Tibial artery (tissue), 4 donors: ENCODE data around the gene FBXO15.

Experiments
- DNase-seq, 2 donors: peaks; one replicate each; pipeline ENCODE4 v3.0.0-alpha.2; 2019
- H3K27ac ChIP-seq, 2 donors: fragments of 200-600 bp; sonication (generic) in 1 of 2; 1 replicate in 1 of 2; 2 replicates in 1 of 2; pipeline ENCODE4 v1.5.1; 2018 to 2019; ENCODE audit warnings: mild to moderate bottlenecking in 1 of 2
- H3K27me3 ChIP-seq, 2 donors: fragments of 200-600 bp; sonication (generic) in 1 of 2; one replicate each; pipeline versions ENCODE4 v1.5.1 to v1.6.0; 2016 to 2019
- H3K36me3 ChIP-seq, 3 donors: fragments of 200-600 bp; sonication (generic) in 2 of 3; one replicate each; pipeline ENCODE4 v1.5.1; 2016 to 2019; ENCODE audit warnings: mild to moderate bottlenecking in 2 of 3
- H3K4me1 ChIP-seq, 4 donors: fragments of 200-600 bp; sonication (generic) in 2 of 4; 1 replicate in 3 of 4; 2 replicates in 1 of 4; pipeline ENCODE4 v1.5.1; 2016 to 2019
- H3K4me3 ChIP-seq, 2 donors: fragments of 200-600 bp; sonication (generic) in 1 of 2; 1 replicate in 1 of 2; 2 replicates in 1 of 2; pipeline ENCODE4 v1.5.1; 2018 to 2019; ENCODE audit warnings: mild to moderate bottlenecking in 2 of 2
- H3K9me3 ChIP-seq, 3 donors: fragments of 200-600 bp; sonication (generic) in 1 of 3; one replicate each; pipeline ENCODE4 v1.5.1; 2016 to 2019
- intact Hi-C: fragments of 100-400 bp; cut with DNase I; formaldehyde crosslinking; loops from one replicate; pipeline ENCODE4 v1.15.0; 2023; ENCODE audit warnings: low total_unique reads
- TF ChIP-seq, protein P1 (sequence below), 2 experiments: fragments of 200-600 bp in 1 of 2; fragments of 450-650 bp in 1 of 2; IDR thresholded peaks; one replicate each; pipeline ENCODE4 v1.5.1; 2017 to 2019; ENCODE audit warnings: antibody characterized with exemption in 2 of 2, mild to moderate bottlenecking in 1 of 2, moderate library complexity in 1 of 2

FBXO15 gene

DNA sequence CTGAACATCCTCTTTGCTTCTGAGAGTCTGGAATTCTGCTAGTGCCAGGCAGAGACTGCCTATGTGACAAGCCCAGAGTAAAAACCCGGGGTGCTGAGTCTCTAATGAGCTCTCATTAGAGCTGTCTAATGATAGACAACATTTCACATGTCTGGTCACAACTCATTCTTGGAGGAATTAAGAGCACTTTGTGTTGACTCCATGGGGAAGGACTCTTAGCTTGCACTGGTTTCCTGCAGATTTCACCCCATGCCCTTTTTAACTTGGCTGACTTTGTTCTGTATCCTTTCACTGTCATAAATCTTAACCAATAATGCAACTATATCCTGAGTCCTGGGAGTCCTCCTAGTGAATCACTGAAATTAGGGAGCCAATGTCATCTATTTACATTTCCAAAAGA lies 33.5 kb downstream of the FBXO15 start:
- H3K27ac ChIP-seq = peak overlapping the region; percentile 16 to 60
- peaks cover 0 to 10% (median 6%) of the 10 kb centered on the region in 3 donors for H3K9me3 ChIP-seq
- TF ChIP-seq, protein P1, sequence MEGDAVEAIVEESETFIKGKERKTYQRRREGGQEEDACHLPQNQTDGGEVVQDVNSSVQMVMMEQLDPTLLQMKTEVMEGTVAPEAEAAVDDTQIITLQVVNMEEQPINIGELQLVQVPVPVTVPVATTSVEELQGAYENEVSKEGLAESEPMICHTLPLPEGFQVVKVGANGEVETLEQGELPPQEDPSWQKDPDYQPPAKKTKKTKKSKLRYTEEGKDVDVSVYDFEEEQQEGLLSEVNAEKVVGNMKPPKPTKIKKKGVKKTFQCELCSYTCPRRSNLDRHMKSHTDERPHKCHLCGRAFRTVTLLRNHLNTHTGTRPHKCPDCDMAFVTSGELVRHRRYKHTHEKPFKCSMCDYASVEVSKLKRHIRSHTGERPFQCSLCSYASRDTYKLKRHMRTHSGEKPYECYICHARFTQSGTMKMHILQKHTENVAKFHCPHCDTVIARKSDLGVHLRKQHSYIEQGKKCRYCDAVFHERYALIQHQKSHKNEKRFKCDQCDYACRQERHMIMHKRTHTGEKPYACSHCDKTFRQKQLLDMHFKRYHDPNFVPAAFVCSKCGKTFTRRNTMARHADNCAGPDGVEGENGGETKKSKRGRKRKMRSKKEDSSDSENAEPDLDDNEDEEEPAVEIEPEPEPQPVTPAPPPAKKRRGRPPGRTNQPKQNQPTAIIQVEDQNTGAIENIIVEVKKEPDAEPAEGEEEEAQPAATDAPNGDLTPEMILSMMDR (IDR thresholded peaks at IDR 0.05) = no peak
- H3K4me3 ChIP-seq = no peak overlapping the region
- H3K36me3 ChIP-seq = no peaks in the 10 kb centered on the region
- peaks cover 0 to 23% (median 0%) of the 10 kb centered on the region in 4 donors for H3K4me1 ChIP-seq
- DNase-seq = no peak
- intact Hi-C loops = no loop called here
- H3K27me3 ChIP-seq = no peaks in the 10 kb centered on the region

DNA sequence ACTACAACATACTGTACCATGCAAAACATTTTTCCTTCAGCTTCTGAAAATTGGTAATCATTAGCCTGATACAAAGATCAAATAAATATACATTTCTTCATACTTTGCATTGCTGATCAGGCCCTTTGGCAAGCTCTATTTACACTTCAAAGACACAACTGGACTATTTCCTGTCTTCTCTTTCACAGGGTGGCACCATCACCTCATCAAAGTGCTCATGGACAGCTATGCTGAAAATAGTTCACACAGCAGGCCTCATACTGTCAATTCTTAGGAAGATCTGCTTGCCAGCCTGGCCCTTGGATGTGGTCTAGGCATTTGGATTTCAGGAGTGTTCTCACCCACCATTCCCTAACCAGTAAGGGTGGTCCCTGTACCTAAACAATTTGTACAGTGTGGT lies 33.9 kb downstream of the FBXO15 start:
- H3K4me1 ChIP-seq = peaks cover 0 to 23% (median 0%) of the 10 kb centered on the region in 4 donors
- TF ChIP-seq, protein P1 (IDR thresholded peaks at IDR 0.05) = no peak
- intact Hi-C loops = no loop called here
- H3K9me3 ChIP-seq = peaks cover 0 to 12% (median 6%) of the 10 kb centered on the region in 3 donors
- H3K36me3 ChIP-seq = no peaks in the 10 kb centered on the region
- peak overlapping the region; percentile 16 to 60 for H3K27ac ChIP-seq
- H3K27me3 ChIP-seq = no peaks in the 10 kb centered on the region
- H3K4me3 ChIP-seq = no peak overlapping the region
- no peak for DNase-seq

DNA sequence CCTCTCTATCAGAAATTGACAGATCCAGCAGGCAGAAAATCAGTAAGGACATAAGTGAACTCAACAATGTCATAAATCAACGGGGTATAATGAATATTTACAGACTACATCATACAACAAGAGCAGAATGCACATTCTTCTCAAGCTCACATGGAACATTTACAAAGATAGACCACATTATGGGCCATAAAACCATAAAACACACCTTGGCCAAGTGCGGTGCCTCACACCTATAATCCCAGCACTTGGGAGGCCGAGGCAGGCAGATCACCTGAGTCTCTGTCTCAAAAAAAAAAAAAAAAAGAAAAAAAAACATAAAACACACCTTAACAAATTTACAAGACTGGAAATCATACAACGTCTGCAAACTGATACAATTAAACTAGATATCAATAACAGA lies 36.7 kb downstream of the FBXO15 start:
- intact Hi-C loops = no loop called here
- TF ChIP-seq, protein P1 (IDR thresholded peaks at IDR 0.05) = no peak

DNA sequence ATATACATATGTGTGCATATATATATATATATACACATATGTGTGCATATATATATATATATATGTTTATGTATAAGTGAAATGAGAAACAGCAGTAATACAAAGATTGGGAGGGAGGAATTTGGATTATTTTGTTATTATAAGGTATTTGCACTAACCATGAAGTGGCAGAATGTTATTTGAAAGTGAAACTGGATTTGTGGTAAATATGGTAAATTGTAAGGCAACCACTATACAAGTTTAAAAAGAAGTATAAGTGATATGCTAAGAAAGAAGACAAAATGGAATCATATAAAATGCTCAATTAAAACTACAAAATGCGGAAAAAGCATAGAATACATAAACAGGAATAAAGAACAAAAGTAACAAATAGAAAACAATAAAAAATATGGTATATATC lies 37.5 kb downstream of the FBXO15 start:
- Histone ChIP-seq H3K36me3 (no peaks in the 10 kb centered on the region), H3K9me3 (peaks cover 0 to 21% (median 13%) of the 10 kb centered on the region in 3 donors), H3K4me1 (peaks cover 0 to 13% (median 0%) of the 10 kb centered on the region in 4 donors), H3K27ac (no peak overlapping the region), H3K27me3 (no peaks in the 10 kb centered on the region), H3K4me3 (no peak overlapping the region)
- no peak for DNase-seq
- TF ChIP-seq, protein P1 (IDR thresholded peaks at IDR 0.05) = no peak
- intact Hi-C loops = no loop called here

More for the DNA sequence above, 36.7 kb downstream of the FBXO15 start:
- Histone ChIP-seq H3K4me1 (peaks cover 0 to 13% (median 0%) of the 10 kb centered on the region in 4 donors), H3K4me3 (no peak overlapping the region), H3K27ac (no peak overlapping the region), H3K9me3 (peaks cover 0 to 21% (median 13%) of the 10 kb centered on the region in 3 donors), H3K36me3 (no peaks in the 10 kb centered on the region), H3K27me3 (no peaks in the 10 kb centered on the region)
- DNase-seq = no peak

DNA sequence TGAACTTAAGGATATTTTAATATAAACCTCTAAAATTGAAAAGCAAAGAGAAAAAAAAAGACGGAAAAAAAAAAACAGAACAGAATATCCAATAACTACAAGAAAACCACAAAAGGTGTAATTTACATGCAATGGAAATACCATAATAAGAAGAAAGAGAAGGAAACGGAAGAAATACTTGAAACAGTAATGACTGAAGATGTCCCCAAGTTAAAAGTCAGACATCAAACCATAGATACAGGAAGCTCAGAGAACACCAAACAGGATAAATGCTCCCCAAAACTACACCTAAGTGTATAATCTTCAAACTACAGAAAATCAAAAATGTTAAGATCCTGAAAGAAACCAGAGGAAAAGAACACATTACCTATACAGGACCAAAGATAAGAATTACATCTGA lies 39.2 kb downstream of the FBXO15 start:
- H3K36me3 ChIP-seq = no peaks in the 10 kb centered on the region
- H3K4me3 ChIP-seq = no peak overlapping the region
- H3K9me3 ChIP-seq = peaks cover 0 to 23% (median 13%) of the 10 kb centered on the region in 3 donors
- no peak for DNase-seq
- intact Hi-C loops = no loop called here
- TF ChIP-seq, protein P1 (IDR thresholded peaks at IDR 0.05) = no peak
- no peaks in the 10 kb centered on the region for H3K4me1 ChIP-seq
- no peak overlapping the region for H3K27ac ChIP-seq
- H3K27me3 ChIP-seq = no peaks in the 10 kb centered on the region

DNA sequence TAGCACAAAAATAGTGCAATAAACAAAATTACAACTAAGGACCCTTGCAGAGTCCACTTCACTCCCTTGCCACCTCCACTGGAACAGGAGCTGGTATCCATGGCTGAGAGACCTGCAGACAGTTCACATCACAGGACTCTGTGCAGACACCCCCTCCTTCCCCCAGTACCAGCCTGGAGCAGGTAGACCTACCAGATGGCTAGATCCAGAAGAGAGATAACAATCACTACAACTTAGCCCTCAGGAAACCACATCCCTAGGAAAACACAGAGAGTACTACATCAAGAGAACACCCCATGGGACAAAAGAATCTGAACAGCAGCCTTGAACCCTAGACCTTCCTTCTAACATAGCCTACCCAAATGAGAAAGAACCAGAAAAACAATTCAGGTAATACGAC lies 49.8 kb downstream of the FBXO15 start:
- no peaks in the 10 kb centered on the region for H3K4me1 ChIP-seq
- TF ChIP-seq, protein P1 (IDR thresholded peaks at IDR 0.05) = no peak
- H3K36me3 ChIP-seq = no peaks in the 10 kb centered on the region
- intact Hi-C loops = no loop called here
- H3K4me3 ChIP-seq = no peak overlapping the region
- no peak for DNase-seq
- H3K9me3 ChIP-seq = peaks cover 2 to 16% (median 3%) of the 10 kb centered on the region in 3 donors
- no peaks in the 10 kb centered on the region for H3K27me3 ChIP-seq
- no peak overlapping the region for H3K27ac ChIP-seq
